CMK (cell line): ENCODE results near the gene PNMA8A.
"Not testable (repeated sequence)": the region's sequence is repeated elsewhere in the genome, so short reads cannot be mapped to it uniquely, and the experiment has no call there.

Experiments
- DNase-seq: peaks from one replicate; pipeline ENCODE4 v3.0.0-alpha.2; 2010; ENCODE audit warnings: low read depth

Gene PNMA8A

GRCh38 chr19:46466536-46467196, 4.7 kb downstream of the PNMA8A start:
- no peak for DNase-seq

DNA sequence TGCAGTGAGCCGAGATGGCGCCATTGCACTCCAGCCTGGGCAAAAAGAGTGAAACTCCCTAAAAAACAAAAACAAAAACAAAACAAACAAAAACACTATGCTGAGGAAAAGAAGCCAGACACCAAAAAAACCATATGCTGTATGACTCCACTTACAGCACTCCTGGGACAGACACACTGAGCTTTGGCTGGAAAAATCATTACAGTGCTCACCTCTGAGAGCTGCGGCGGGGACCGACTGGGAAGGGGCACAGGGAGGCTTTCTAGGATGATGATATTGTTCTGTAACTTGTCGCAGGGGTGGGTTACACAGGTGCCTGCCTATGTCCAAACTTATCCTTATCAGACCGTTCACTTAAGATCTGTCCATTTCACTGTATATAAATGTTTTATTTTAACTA, 7.8 kb downstream of the PNMA8A start:
- DNase-seq = no peak

DNA sequence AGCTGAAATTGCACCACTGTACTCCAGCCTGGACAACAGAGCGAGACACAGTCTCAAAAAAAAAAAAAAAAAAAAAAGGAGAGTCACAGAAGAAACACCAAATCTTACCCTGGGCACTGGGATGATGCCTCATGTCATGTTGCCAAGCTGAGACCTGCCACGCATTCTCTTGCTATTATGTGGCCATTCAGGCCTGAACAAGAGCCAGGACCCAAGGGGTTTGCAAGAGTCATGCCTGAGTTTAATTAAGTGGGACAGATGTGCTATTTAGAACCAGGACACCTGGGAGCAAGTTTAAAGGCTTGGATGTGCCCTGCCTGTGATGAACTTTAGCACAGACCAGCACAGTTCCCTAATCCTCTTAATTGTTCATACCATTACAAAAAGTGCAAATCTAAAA, 9.8 kb downstream of the PNMA8A start:
- DNase-seq = no peak

DNA sequence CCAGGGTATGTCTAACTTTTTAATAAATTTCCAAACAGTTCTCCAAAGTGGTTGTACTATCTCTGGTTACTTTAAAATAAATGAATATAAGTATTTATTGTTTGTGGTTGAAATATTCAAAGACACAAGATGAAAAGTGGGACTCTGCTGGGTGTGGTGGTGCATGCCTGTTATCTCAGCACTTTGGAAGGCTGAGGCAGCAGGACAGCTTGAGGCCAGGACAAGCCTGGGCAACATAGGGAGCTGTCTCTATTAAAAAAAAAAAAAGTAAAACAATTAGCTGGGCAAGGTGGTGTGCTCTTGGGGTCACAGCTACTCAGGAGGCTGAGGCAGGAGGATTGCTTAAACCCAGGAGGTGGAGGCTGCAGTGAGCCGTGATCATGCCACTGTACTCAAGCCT, 10.4 kb downstream of the PNMA8A start:
- DNase-seq = no peak

GRCh38 chr19:46460055-46460454, 11.3 kb downstream of the PNMA8A start:
- no peak for DNase-seq

DNA sequence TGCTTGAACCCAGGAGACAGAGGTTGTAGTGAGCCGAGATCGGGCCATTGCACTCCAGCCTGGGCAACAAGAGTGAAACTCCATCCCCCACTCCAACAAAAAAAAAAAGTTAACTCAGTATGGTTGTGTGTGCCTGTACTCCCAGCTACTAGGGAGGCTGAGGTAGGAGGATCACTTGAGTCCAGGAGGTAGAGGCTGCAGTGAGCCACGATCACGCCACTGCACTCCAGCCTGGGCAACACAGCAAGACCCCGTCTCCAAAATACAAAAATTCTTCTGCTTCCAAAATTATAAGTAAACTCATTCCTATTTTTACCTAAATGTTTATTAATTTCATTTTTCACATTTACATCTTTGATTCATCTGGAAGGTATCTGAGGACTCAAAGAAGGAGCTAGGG, 14.4 kb downstream of the PNMA8A start:
- no peak for DNase-seq

DNA sequence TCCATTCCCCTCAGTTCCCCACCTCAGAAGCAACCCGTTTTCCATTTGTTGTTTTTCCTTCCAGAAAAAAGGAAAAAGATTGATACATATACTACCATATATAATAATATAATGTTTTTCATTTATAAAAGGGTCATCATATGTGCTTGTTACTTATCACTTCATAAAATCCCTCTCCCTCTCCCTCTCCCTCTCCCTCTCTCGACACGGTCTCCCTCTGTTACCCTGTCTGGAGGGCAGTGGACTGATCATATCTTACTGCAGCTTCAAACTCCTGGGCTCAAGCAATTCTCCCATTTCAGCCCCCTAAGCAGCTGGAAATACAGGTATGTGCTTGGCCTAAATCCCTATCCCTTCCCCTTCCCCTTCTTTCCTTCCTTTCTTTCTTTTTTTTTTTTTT, 17.1 kb downstream of the PNMA8A start:
- DNase-seq = no peak

- DNase-seq = no peak
Observed at GRCh38 chr19:46453661-46454060, 17.7 kb downstream of the PNMA8A start.

DNA sequence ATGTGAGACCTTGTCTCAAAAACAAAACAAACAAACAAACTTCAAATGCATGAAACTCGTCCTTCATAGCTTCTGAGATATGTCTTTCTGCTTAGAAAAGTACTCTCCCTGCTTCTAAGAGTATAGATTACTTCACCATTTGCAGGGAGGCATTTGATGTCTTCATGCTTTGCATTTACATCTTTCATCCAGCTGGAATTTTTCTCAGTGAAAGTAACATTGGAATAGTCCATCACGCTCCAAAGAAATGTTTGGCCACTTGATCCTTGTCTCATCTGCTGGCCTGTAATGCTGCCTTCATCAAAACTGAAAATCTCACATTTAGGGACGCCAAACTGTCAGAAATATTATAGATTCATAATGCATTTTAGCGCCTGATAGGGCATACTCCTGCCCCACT, 19.2 kb downstream of the PNMA8A start:
- DNase-seq = no peak

DNA sequence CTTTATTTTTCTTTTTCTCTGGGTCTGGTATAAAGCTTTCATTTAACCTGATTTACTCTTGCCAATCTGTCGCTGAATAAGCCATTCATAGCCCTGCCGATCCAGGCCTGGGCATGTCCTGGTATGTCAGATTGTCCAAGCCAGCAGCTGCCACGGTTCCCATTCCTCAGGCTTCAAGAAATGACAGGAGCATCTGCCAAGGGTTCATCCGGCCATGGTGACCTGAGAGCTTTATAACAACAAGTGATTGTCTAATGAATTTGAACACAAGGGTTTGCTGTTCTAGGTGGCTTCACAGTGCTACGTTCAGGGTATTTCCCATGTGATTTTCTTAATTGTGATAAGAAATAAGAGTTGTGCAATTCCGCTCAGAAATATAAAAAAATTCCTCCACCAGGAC, 20.0 kb downstream of the PNMA8A start:
- no peak for DNase-seq

DNA sequence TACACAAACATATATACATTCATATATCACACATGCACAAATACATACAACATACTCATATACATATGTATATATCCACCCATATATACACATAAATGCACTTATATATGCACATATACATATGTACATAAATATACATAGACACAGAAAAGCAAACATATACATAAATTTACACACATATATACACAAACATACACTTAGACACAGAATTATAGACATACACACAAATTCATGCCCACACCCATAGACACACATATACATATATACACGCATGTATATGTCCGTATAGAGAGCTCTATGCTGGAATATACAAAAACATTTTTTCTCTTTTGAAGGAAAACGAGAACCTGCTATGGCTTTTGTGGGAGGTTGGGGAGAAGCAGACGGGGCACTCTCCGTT, 20.6 kb downstream of the PNMA8A start:
- DNase-seq = no peak

DNA sequence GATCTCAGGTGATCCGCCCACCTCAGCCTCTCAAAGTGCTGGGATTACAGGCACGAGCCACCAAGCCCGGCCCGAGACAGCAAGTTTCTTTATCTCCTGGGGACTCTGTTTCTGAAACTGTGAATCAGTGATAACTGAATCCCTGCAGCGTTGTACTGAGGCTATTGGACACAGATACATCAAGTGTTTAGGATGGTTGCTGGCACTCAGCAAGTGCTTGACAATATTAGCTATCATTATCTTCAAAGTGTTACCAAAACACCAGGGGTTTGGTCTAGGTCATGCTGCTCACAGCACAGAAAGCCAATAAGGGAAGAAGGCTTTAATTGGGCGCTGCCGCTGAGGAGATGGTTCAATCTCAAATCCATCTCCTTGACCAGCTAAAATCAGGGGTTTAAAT, 22.1 kb downstream of the PNMA8A start:
- no peak for DNase-seq

DNA sequence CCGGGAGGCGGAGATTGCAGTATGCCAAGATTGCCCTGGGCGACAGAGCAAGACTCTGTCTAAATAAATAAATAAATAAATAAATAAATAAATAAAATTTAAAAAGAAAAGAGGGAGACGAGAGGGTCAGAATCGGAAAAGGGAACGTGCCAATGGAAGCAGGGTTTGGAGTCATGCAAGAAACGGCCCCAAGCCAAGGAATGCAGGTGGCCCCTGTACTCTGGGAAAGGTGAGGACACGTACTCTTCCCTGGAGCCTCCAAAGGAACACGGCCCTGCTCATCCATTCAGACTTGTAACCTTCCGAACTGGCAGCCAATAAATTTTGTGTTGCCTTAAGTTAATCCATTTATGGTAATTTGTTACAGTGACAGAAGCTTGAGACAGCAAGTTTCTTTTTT, 22.8 kb downstream of the PNMA8A start:
- no peak for DNase-seq

DNA sequence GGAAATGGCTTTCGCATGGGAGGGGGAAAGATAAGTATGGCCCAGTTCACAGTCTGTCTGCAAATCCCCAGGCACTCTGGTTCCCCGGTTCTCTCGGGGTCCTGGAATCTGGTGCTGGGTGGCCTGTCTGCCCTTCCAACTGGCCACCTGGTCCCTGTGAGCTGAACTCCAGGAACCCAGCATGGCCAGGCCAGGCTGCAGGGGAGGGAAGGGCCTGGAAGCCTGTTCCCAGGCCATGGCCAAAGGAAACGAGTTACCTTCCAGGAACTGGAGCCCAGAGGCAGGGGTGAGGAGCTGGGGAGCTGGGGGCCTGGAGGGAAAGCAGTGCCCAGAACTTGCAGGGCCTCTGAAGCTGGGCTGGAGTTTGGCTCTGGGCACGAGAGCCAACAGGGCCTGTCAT, 23.5 kb downstream of the PNMA8A start:
- DNase-seq = no peak

DNA sequence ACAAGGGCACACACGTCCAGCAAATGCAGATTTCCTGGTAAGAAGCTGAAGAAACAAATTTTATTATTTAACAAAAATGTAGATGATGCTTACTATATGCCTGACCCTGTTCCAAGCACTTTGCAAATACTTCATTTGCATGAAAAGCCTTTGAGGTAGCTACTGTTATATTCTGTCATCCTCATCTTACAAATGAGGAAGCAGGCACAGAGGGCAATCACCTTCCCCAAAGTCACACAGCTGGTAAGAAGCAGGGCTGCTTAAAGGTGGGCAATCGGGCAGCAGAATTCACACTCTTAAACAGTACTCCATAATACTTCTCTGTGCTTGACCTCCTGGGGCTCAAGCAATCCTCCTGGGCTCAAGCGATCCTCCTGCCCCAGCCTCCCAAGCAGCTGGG, 24.4 kb downstream of the PNMA8A start:
- DNase-seq = no peak

DNA sequence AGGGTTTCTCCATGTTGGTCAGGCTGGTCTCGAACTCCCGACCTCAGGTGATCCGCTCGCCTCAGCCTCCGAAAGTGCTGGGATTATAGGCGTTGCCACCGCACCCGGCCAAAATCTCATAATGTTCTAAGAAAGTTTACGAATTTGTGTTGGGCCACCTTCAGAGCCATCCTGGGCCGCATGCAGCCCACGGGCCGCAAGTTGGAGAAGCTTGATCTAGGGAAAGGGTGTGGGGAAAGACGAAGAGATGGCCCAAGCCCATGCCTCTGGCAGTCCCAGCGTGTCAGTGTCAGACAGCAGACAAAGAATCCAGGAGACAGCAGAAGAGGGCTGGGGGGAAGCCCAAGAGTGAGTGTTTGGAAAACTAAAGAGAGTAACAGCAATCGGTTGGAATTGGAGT, 25.3 kb downstream of the PNMA8A start:
- DNase-seq = no peak

DNA sequence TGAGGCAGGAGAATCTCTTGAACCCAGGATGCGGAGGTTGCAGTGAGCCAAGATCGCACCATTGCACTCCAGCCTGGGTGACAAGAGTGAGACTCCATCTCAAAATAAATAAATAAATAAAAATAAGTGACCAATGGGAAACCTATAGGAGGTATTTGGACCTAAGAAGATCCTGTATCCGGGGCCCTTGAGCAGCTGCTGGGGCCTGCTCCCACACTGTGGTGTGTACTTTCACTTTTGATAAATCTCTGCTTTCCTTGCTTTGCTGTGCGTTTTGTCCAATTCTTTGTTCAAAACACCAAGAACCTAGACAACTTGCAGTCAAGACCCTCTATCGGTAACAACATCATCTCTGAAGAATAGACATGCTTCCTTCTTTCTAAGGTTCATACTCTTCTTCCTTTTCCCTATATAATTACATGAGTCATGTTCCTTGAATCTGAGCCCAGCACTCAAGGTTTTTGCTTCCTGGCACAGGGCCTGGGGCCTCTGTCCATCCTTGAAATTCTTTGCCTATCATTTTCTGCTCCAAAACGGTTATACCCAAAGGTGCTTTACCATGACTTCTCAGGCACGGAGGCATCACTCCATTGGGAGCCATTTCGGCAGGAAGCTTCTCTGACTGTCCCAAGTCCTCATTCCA, 28.4 kb downstream of the PNMA8A start:
- no peak for DNase-seq

GRCh38 chr19:46441866-46442265, 29.5 kb downstream of the PNMA8A start:
- DNase-seq = no peak

- DNase-seq = not testable (repeated sequence)
Observed at GRCh38 chr19:46435689-46436088, 35.7 kb downstream of the PNMA8A start.

- DNase-seq = no peak
Observed at GRCh38 chr19:46435009-46435408, 36.4 kb downstream of the PNMA8A start.

GRCh38 chr19:46433470-46433869, 37.9 kb downstream of the PNMA8A start:
- not testable (repeated sequence) for DNase-seq

- DNase-seq = no peak
Observed at GRCh38 chr19:46431824-46432223, 39.5 kb downstream of the PNMA8A start.

GRCh38 chr19:46429999-46430398, 41.4 kb downstream of the PNMA8A start:
- no peak for DNase-seq
